NCI-H446 treated with DMSO at 0.1 percent for 48 hours (cell line): ENCODE data around the gene RBM7.
A peak's percentile ranks its signal among the peaks of the same experiment; 100 is the strongest.

ENCODE experiments used
- DNase-seq: peaks from one replicate; lab custom pipeline; 2025; lab: John Stamatoyannopoulos, UW

RBM7 gene, protein sequence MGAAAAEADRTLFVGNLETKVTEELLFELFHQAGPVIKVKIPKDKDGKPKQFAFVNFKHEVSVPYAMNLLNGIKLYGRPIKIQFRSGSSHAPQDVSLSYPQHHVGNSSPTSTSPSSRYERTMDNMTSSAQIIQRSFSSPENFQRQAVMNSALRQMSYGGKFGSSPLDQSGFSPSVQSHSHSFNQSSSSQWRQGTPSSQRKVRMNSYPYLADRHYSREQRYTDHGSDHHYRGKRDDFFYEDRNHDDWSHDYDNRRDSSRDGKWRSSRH

DNA sequence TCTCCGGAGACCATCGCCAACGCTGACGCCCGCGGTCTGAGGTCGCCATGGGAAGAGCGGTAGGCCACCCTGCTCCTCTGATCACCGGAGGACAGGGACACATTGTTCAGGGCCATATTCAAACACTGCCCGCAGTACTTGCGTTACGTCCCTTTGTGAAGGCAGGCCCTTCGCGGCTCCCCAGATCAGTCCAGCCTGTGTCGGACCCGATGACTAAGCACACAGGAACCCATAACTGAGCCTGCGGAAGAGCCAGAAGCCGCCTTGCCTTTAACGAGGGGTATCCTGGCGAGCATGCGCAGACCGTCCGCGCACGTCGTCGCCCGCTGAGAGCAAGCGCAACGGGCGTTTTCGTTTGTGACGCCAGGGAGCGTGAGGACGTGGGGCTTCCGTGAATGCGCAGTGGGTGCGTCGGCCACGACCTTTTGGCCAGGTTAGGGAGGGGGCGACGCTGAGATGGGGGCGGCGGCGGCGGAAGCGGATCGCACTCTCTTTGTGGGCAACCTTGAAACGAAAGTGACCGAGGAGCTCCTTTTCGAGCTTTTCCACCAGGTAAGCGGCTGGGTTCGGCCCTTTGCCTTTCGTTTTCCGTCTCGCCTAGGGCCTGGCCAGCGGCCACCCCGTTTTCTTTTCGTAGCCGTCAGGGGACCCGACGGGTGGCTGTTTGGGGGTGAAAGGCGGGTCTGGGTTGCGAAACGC, at the start of gene RBM7, which contains the start of gene C11orf71:
TSS of gene RBM7 (plus strand) at position 451 of the 699 bp plus-strand sequence. CDS start at position 457, 6 bp downstream.
TSS of gene C11orf71 (minus strand) at position 296 of the 699 bp plus-strand sequence. CDS start at position 116, 180 bp downstream.
- peak; percentile 93 for DNase-seq

DNA sequence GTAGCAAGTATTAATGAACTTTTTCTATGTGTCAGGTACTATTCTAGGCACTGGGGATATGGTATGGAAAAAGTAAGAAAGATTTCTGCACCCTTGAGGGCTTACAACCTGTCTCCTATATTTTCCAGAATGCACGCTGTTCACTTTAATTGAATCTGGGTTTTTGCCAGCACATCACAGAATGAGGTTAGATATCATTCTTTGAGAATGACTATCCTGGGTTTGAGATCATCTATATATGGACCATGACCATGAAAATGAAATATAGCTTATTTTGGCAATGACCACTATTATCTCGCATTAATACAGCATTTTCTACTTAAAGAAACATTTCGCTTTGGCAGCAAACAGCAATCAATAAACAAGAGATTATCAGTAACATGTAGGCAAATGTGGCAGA, 47.0 kb upstream of the RBM7 start:
- no peak for DNase-seq

DNA sequence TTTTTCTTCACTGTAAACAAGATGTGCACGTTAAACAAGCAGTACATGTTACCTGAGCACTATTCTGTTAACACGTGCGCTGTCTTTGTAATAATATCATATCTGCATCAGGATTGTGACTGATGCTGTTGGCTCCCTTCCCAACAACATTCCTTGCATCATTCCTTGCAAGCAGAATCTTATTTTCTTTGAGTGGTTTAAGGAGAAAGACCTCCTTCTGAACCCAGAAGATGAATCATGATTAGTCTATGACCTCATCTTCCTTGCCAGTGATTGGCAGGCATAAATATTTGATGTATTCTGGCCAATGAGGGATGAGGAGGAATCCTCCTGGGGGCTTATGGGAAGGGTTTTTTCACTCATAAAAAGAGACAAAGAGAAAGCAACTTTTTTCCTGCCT, 46.4 kb upstream of the RBM7 start:
- no peak for DNase-seq

DNA sequence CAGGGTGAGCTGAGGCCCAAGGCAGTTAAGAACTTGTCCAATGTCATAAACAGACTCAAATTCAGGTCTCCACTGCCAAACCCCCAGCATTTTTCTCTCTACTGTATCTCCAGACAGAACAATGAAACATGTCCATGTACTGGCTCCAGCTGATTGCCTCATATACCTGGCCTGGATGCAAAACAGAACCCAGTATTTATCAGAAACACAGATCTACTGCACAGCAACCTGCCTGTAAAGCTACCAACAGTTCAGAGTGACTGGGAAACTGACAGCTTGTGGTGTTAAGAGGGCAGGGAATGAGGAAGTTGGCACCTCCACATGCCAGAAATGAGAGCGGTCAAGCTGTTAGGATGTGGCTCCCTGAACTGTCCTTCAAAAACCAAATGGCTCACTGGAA, 41.8 kb upstream of the RBM7 start:
- no peak for DNase-seq

DNA sequence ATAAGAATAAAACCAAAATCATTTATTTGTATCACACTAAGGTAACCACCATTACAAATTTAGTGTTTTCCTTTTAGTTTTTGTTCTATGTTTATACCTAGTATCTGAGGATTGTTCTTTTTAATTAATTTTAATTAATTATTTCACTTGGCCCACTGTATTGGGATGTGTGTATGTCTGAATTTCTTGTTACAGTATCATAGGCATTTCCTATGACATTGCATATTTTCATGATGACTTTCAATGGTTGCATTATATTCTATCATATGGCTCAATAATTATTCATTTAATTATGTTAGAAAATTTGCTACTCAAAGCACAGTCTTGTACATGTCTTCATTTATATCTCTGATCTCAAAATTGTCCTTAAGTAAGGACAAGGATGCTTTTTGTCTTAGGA, 41.1 kb upstream of the RBM7 start:
- DNase-seq: no peak

DNA sequence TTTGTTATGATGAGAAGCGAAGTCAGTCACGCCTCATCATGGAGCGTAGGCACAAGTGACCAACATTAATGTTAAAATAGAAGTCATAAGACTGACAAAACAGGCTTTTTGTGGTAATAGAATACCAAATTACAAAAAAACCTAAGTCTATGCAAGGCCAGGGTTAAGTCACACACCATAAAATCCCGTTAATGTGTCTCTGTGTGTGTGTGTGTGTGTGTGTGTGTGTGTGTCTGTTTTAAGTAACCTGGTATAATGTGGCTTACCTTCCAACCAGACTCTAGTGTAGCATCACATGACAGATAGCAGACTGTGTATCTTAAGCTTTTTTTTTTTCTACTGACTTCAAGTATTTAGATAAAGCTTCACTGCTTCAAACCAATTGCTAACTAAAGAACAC, 38.1 kb upstream of the RBM7 start:
- DNase-seq: no peak

DNA sequence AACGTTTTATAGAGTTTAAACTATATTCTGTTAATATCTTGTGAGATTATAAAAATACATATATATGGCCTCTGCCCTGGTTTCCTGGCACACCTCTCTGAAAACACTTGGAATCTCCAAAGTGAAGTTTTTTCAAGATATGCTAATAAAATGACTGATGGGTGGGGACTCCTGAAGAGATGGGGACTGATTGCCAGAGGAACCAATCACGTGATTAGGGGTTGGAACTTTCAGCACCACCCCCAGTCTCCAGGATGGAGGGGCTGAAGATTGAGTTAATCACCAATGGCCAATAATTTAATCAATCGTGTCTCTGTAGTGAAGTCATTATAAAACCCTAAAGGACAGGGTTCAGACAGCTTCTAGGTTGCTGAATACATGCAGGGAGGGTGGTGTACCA, 37.5 kb upstream of the RBM7 start:
- DNase-seq: no peak

DNA sequence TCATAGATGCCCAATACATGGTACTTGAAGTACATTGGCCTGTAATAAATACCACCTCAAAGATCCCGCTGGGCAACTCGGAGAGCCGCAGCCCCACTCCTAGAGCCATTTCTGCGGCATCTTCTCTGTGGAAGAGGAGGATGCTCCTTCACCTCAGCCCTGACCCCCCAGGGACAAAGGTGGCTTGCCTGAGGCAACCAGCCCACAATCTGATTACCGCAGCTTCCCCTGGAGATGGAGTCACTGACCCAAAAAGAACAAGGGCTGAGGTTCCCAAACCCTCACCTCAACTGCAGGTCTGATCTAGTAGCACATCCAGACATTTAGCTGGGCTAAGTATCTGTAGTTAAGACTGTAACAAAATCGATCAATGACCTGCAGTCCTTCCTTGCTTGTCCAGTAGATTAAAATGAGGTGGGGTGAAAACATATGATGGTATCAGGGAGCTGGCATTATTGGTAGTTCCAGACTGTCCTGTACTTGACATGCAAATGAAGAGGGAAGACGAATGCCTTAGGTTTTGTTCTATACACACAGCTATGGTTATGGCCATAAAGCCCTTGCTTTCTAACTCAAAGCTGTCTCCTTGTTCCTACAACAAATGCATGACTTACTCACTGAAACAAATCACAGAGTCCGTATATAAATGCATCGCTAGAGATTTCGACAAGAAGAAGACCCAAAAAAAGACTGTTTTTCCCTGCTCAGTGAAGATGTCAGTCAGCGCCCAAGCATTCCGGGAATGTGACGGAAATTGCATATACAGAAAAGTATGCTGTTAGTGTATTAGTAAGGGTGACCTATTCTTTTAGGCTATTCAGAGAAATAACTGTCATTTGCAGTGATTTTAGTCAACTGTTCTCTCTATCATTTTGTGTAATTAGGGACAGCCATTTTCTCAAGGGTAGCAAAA, 33.9 kb upstream of the RBM7 start:
- DNase-seq: no peak

DNA sequence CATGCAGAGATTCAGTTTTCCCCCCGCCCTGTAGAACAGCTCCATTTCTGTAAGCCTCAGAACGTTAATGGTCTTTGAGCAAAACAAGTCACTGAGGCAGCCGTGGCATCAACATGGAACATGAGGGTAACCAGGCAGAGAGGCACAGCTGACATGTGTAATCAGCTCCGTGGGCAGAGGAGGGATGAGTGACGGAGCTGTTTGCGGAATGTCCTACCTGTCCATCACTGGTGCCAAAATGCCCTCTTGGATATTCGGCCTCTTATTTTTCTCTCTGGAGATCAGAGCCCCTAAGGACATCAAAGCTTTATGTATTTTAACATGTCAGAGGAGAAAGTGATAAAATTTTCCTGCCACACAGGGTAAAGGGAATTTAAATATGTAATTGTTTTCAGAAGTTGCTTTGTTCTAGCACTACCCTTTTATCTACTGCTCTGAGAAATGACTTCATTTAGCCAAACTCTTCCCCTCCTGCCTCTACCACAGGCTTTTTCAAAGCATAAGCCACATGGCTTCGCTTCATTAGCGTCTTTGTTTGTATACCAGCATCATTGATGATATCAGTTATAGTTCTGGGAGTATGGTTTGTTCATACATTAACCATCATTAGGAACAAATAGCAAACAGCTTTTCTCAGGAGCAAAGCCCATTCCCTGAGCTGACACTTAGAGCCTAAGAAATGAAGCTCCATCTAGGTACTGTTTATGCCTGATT, 33.1 kb upstream of the RBM7 start:
- no peak for DNase-seq

DNA sequence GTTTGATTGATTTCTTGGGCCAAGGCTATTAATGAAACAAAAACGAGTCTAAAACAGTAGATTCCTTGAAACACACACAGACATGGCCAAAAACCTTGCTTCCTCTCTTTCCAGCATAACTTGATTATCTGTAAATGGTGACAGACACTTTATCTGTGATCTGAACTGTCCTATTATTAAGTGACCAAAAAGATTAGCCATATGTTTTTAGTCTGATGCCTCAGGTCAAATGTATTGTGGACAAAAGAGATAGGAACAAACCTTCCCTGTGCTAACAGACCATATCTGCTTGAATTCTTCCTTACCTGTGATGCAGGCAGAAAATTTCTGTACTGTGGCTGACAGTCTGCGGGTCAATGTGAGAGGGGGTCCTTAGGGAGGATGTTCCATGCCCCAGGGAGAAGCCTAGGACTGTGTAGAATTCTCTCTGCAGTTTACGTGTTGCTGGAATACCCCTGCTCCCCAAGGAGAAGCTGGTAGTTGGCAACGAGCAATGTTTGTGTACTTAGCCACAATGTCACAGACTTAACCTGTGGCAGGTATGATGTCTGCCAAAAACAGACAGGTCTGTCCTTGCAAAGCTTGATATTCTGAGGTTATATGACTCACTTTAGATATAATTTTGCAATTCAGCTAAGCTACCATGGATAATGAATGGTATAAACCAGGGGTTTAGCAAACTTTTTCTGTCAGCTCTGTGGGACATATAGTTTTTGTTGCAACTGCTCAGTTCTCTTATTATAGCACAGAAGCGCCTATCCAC, 31.4 kb upstream of the RBM7 start:
- DNase-seq: no peak

DNA sequence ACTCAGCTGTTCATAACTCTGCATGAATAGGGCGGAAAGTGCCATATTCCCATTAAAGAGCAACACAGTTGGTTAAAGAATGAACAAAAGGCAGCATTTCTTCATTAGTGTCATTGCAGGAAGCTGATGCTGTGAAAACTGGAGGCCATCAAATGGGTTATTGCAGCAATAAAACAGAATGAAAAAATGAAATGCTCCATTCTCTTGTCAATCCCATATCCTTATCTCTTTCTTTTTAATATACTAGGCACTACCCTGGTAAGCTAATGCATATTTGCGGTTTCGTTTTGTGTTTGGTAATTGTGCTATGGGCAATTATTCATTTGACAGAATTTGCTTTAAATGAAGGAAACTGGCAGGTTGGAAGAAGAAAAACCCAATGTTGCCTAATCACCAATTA, 25.4 kb upstream of the RBM7 start:
- DNase-seq: no peak

DNA sequence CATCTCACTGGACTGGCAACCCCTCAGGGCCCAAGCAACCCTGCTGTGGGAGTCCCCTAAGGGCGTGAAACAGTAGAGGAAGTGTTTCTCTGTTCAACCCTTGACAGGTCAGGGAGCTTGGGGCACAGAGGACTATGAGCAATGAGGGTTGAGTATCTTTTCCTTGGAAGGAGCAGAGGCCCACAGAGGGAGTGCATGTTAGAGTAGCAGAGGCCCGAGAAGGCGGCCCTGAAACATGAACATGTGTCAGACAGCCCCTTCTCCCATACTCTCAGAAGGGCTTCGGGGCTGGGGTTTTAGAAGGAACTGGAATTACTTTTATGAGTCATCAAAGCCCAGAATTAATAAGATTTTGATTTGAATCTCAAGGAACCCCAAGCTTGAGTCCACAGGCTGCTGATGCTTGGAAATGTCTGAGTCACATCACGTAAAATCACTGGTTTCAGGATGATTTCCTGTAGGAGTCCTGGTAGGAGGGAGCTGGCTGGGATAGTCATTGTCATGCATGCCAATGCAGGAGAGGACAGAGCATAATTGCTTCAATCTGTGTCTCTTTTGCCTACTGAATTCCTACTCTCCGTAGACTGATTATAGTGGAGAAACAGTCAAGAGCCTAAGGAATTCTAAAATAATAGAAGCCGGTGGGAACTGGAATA, 22.7 kb upstream of the RBM7 start:
- no peak for DNase-seq

DNA sequence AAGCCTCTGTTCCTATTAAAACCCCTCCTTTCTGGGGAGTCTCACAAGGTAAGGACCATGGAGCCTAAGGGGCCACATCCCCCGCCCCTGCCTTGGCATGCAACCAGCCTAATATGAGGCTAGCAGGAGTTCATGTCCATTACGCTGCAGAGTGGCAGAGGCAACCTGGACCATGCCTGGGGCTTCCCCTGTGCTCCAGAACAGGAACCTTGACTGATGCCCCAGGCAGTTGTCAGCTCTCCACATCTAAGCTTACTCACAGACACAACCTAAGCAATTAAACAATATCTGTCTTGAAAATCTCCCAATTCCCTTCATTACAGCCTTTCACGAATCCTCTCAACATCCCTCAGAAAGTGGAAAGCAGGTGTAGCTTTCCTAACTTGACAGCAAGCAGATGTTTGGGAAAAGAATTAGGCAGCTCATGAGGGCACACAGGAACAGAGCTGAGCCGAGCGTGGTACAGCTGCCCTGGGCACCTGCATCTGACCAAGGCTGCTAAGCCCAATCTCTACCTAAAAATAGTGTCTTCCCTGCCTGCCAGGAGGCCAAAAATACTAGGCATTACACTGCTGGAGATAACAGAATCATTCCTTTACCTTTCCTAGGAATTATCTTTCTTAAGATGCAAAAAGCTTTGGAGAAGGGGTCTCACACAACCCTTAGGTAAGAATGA, 20.9 kb upstream of the RBM7 start:
- no peak for DNase-seq

DNA sequence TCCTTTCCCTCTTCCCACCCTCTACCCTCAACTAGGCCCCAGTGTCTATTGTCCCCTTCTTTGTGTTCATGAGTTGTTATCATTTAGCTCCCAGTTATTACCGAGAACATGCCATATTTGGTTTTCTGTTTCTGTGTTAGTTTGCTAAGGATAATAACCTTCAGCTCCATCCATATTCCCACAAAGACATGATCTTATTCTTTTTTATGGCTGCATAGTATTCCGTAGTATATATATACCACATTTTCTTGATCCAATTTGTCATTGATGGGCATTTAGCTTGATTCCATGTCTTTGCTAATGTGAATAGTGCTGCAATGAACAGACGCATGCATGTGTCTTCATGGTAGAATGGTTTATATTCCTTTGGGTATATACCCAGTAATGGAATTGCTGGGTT, 18.0 kb upstream of the RBM7 start:
- no peak for DNase-seq

DNA sequence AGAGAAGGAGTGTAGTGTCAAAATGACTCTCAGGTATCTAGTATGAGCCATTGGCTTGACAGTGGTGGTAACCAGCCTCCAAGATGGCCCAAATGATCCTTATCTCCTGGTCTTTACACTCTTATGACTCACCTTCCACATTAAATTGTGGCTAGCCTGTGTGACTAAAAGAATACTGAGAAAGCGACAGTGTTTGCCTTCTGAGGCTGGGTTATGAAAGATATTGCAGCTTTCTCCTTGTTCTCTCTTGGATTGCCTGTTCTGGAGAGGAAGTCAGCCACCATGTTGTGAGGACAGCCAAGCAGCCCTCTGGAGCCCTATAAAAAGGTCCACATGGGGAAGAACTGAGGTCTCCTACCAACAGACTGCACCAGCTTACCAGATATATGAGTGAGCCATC, 16.0 kb upstream of the RBM7 start:
- DNase-seq: no peak

DNA sequence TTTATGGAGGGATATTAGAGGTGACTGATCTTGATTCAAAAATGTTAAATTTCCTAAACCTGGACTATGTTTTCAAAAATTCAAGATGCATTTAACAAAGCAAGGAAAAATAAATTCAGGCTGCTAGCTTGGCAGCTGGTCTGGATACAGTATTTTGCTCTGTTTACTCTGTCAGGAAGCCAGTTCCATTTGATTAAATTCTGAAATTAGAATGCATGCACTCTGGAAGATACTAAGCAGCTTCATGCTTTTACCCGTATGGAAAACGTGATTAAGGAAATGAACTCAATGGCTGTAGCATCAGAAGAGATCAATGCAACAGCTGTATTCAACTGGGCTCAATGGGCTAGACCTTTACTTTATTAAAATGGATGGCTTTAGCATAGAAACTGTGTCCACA, 14.3 kb upstream of the RBM7 start:
- no peak for DNase-seq

DNA sequence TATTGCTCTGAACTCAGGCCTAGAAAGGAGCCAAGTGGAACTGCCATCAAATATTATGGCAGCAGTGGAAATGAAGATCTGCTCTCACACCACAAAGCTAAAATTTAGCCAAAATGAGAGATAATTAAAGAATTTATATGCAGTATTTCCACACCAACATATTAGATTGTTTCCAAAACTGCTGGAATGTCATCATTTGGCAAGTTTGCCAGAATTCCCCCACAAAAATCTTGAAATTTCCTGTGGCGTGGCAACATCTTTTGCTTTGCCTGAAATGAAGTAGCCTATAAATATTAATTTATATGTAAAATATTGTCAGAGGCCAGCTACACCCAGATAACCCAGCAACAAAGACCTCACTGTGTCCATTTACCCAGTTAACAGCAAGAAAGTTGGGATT, 13.9 kb upstream of the RBM7 start:
- no peak for DNase-seq

DNA sequence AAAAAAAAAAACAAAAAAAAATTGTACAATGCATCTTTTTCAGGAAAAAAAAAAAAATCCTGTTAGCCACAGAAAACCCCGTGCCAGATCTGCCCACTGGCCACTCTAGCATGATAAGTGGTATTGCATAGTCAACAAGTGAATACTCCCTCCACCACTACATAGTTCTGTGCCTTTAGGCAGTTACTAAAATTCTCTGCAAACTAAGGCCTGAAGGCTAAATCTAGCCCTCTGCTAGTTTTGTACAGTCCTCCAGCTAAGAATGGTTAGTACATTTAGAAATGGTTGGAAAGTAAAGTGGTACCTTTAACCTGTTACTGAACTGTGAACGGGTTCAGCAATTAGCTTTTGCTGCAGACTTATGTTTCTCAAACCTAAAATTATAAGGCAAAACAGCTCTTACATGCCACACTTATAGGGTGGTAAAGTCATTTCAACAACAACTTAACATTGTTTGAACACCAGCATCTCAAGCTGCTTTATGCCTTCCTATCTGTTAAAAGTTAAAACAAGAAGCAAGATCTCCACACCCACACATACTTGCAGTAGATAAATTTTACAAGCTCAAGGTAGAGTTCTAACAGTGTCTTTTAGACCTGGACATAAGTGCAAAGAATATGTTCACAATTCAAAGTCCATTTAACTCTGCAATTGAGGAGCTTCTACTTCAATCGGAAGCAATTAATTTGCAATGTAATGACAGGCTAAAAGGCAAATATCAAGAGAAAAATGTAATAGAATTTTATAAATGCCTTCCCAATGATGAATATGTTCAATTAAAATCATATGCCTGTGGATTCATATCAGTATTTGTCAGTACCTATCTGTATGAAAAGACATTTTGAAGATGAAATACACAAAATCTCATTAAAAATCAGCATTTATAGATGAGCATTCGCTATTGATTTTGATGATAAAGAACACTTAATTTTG, 7.5 kb upstream of the RBM7 start:
- no peak for DNase-seq

DNA sequence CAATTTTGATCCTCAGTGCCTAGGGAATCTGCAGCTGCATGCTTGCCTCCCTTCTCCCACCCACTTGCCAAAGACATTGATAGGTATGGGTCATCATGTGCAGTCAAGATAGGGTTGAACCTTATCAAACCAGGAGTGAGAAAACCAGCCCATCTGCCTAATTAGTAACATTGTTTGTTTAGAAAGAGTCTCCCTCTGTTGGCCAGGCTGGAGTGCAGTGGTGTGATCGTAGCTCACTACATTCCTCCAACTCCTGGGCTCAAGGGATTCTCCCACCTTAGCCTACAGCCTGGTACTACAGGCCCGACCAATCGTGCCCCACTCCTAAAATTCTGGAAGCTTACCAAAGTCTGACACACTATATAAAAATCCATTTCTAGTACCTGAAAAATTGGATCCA, 4.7 kb upstream of the RBM7 start:
- DNase-seq: no peak
